LNCaP clone FGC (cell line): ENCODE results near the gene HOGA1.
"Not testable (repeated sequence)": the region's sequence is repeated elsewhere in the genome, so short reads cannot be mapped to it uniquely, and the experiment has no call there.

Source experiments
- DNase-seq: peaks from one replicate; pipeline ENCODE4 v3.0.0-alpha.2; 2011; ENCODE audit warnings: low read depth
- H3K4me3 ChIP-seq: 2 replicates; pipeline ENCODE4 v1.5.1; 2011; ENCODE audit warnings: mild to moderate bottlenecking, low read depth, low read length, control low read depth
- TF ChIP-seq, protein P1 (sequence below): IDR thresholded peaks from 2 replicates; pipeline ENCODE4 v1.5.1; 2012; ENCODE audit warnings: mild to moderate bottlenecking; ENCODE audit not compliant: control insufficient read depth, insufficient read depth; ENCODE audit errors: extremely low read depth

Gene HOGA1

DNA sequence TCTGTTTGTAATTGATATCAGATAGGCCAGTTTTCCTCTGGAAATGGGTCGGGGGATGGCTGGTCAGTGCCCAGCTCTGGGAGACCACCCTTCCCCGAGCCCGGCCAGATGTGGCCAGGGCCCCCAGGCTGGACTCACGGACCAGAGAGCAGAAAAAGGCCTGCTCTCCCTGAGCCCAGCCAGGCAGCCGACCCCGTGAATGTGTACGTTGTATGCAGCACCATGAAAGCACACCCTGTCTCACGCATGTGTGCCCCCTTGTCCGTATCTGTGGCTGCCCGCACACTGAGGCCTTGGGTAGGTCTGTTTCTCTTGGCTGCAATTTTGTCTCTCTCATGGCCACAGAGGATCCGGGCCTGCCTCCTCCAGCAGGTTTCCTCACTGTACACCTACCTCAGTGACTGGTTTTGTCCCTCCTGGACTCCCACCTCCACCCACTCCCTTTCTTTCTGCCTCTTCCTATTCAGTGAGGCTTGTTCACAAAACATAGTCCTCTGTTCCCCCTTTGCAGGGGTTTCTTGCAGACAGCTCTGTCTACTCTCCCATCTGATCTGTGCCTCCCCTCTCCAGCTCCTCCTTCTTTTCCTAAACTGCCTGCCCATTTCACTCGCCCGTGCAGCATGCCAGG, 35.2 kb upstream of the HOGA1 start:
- DNase-seq, result no peak
- H3K4me3 ChIP-seq, result no peak overlapping the region
- TF ChIP-seq, protein P1, sequence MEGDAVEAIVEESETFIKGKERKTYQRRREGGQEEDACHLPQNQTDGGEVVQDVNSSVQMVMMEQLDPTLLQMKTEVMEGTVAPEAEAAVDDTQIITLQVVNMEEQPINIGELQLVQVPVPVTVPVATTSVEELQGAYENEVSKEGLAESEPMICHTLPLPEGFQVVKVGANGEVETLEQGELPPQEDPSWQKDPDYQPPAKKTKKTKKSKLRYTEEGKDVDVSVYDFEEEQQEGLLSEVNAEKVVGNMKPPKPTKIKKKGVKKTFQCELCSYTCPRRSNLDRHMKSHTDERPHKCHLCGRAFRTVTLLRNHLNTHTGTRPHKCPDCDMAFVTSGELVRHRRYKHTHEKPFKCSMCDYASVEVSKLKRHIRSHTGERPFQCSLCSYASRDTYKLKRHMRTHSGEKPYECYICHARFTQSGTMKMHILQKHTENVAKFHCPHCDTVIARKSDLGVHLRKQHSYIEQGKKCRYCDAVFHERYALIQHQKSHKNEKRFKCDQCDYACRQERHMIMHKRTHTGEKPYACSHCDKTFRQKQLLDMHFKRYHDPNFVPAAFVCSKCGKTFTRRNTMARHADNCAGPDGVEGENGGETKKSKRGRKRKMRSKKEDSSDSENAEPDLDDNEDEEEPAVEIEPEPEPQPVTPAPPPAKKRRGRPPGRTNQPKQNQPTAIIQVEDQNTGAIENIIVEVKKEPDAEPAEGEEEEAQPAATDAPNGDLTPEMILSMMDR, result no peak

DNA sequence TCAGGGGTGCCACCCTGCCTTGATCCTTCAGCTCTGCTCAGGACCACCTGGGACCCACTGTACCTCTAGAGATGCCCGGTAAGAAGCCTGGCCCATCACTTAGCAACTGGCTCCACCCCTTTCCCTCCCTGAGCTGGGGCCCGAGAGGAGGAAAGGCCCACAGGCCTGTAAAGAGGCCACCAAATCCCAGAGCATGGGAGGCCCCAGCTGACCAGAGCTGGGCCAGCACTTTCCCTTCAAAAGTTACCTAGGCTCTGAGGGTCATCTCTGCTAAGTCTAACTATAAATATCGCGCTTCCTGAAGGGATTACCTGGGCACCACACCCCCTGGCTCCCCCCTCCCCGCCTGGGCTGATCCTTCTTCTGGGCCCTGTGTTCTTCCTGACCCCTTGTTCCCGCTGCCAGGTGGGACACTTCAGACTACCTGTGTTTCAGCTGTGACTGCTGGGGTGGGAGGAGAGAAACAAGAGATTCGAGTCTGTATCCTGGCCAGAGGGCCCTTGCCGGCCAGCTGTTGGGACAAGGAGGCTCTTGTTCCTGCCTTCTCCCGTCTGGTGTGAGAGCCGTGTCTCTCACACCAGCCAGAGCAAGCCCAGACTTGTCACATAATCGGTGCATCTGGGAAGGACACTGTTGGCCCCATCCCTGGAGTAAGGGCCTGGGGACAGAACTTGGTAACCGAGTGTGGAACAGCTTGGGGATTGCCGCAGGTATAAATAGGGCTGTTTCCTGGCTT, 34.4 kb upstream of the HOGA1 start:
- H3K4me3 ChIP-seq, result no peak overlapping the region
- TF ChIP-seq, protein P1, result no peak
- DNase-seq, result no peak

DNA sequence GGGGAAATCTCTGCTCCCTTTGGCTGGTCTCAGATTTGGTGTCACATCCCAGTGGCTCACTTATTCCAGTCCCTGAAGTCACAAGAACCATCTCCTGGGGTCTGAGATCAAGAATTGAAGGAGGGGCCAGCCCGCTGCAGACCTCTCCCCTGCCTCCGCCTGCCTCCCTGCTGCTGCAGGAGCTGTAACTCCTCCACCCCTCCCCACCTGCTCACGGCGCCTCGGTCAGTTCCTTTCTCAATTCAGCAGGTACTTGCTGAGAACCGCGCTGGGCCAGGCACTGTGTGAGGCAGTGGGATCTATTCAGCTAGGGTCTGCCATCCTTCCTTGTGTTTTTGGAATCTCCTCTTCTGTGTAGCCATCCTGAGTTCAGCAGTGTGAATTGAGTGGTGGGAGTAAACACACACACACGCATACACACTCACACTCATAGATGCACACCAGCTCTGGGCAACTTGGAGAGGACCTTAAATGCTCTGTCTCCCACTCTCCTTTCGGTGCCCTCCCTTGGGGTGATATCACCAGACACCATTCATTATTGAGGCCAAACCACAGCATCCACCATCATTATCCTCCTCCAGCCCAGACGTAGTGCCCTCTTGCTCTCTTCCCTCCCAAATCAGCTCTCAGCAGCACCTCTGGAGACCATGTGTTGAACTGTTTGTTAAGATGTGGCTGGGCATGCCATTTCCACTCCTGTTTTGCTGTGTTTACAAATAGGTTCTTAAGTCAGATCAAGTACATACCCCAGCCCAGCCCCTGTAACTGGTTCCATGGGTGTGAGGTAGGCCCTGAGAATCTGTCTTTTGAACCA, 33.6 kb upstream of the HOGA1 start:
- TF ChIP-seq, protein P1, result no peak
- no peak for DNase-seq
- no peak overlapping the region for H3K4me3 ChIP-seq

DNA sequence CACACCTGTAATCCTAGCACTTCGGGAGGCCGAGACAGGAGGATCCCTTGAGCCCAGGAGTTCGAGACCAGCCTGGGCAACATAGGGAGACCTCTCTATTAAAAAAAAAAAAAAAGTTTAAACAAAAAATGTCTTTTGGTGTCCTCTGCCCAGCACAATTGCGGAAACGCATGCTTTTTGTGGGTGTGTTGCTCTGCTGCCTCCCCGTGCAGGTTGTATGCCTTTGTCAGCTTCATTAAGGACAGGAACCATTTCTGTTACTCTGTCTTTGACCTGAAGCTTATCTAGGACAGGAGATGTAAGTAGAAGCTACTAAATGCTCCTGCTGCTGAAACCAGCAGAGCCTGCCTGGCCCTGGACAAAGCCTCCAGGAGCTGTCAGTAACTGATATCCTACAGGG, 32.9 kb upstream of the HOGA1 start:
- TF ChIP-seq, protein P1, result no peak
- no peak for DNase-seq

DNA sequence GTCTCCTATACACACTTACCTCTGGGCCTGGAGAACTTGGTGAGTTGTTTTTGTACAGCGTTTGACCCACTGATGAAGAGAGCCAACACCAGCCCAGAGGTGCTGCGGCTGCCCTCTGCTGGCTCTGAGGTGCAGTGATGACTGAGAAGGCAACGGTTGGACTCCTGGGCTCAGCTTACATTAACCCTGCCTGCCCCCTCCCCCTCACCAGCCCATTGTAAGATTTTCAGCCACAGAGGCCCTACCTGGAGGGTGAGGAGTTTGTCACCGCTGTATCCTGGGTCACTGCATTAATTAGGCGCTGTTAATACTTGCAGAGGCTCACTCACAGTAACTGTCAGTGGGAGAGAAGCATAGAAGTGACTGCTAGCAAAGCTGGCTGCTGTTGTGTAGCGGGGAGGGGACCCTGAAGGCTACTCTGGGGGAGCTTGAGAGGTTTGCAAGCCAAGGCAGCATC, 30.6 kb upstream of the HOGA1 start:
- DNase-seq, result peak; percentile 36
- TF ChIP-seq, protein P1, result peak; percentile 88

More for the DNA sequence above, 32.9 kb upstream of the HOGA1 start:
- no peak overlapping the region for H3K4me3 ChIP-seq

DNA sequence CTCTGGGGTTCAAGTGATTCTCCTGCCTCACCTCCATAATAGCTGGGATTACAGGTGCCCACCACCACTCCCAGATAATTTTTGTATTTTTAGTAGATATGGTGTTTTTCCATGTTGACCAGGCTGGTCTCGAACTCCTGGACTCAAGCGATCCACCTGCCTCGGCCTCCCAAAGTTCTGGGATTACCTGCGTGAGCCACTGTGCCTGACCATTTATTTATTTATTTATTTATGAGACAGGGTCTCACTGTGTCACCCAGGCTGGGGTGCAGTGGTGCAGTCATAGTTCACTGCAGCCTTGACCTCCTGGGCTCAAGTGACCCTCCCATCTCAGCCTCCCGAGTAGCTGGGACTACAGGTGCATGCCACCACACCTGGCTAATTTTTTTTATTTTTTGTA, 29.9 kb upstream of the HOGA1 start:
- not testable (repeated sequence) for H3K4me3 ChIP-seq, DNase-seq

More for the DNA sequence above, 30.6 kb upstream of the HOGA1 start:
- no peak overlapping the region for H3K4me3 ChIP-seq

DNA sequence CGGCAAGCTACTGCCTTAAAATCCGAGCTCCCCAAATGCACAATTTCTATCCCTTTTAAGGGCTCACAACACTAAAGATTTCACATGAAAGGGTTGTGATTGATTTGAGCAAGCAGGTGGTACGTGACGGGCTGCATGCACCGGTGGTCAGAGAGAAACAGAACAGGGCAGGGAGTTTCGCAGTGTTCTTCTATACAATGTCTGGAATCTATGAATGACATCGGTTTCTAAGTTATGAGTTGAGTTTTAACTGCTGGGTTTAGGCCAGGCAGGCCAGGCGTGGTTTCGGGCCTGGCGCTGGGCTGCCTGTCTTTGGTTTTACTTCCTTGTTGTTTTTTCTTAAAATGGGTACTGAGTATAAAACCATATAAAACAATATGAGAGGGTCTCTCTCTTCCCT, 28.6 kb upstream of the HOGA1 start:
- H3K4me3 ChIP-seq, DNase-seq: not testable (repeated sequence)

DNA sequence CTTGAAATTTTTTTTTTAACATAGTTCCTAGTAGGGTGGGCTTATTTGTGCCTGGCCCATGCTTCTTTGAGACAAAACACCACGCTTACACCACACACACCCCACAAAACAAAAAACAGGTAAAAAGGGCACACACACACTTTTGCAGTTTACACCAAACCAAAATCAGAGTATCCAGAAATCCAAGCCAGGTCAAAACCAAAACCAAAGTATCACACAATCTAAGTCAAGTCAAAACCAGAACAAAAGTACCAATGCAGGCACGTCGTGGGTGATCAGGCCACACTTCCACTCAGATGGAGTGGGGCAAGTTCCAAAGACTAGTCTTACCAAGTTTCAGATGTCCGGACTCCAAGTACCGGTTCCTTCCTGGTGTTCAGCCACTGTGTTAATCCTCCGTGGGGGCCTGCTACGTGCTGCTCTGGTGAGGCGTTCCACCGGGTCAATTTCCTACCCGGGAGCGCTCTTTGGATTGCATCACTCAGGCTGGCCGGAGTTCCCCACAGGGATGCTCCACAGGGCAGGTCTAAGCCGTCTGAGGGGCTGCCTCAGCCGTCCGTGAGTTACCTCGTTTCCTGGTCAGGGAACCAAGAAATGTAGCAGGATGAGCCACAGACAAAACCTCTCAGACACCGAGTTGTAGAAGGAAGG, 23.3 kb upstream of the HOGA1 start:
- not testable (repeated sequence) for DNase-seq, H3K4me3 ChIP-seq

DNA sequence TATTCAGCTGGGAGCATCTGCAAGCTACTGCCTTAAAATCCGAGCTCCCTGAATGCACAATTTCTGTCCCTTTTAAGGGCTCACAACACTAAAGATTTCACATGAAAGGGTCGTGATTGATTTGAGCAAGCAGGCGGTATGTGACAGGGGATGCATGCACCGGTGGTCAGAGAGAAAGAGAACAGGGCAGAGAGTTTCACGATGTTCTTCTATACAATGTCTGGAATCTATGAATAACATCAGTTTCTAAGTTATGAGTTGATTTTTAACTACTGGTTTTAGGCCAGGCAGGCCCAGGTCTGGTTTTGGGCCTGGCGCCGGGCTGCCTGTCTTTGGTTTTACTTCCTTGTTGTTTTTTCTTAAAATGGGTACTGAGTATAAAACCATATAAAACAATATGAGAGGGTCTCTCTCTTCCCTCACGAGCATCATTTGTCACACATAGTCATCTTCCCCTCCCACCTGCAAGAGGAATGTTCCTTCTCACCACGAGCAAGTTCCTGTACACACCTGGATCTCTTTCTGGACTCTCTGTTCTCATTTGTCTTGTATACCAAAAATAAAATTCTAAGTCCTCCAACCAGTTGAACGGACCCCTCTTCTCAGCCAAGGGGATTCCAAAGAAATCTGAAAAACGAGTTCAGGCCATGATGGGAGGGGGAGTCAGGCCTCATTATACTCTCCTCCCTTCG, 22.7 kb upstream of the HOGA1 start:
- DNase-seq, H3K4me3 ChIP-seq: not testable (repeated sequence)

DNA sequence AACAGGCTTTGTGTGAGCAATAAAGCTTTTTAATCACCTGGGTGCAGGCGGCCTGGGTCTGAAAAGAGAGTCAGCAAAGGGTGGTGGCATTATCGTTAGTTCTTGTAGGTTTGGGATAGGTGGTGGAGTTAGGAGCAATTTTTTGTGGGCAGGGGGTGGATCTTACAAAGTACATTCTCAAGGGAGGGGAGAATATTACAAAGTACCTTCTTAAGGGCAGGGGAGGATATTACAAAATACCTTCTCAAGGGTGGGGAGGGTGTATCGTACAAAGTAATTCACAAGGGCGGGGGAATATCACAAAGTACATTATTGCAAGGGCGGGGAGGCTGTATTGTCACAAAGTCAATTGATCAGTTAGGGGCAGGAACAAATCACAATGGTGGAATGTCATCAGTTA, 21.9 kb upstream of the HOGA1 start:
- not testable (repeated sequence) for DNase-seq, H3K4me3 ChIP-seq
